Non-pigmented ciliary epithelial cell (primary cell): ENCODE measurements around the gene RGS9.
"Not testable (repeated sequence)": the region's sequence is repeated elsewhere in the genome, so short reads cannot be mapped to it uniquely, and the experiment has no call there.

Source experiments
- DNase-seq: peaks from one replicate; pipeline ENCODE4 v3.0.0-alpha.2; 2010; ENCODE audit warnings: low read depth

The RGS9 gene

GRCh38 chr17:65137021-65137939 lies at the start of gene RGS9:
TSS of gene RGS9 (plus strand) at chr17:65137370. CDS start at chr17:65137541, 171 bp downstream.
- DNase-seq: no peak

- no peak for DNase-seq
Measured at GRCh38 chr17:65088621-65089360, 48.4 kb upstream of the RGS9 start.

- DNase-seq: no peak
Measured at GRCh38 chr17:65092262-65092661, 44.9 kb upstream of the RGS9 start.

- DNase-seq: not testable (repeated sequence)
Measured at GRCh38 chr17:65092721-65093356, 44.3 kb upstream of the RGS9 start.

GRCh38 chr17:65093930-65094329 lies 43.2 kb upstream of the RGS9 start:
- no peak for DNase-seq

GRCh38 chr17:65095465-65095864 lies 41.7 kb upstream of the RGS9 start:
- DNase-seq: no peak

- not testable (repeated sequence) for DNase-seq
Measured at GRCh38 chr17:65096382-65096781, 40.8 kb upstream of the RGS9 start.

- no peak for DNase-seq
Measured at GRCh38 chr17:65097110-65097509, 40.1 kb upstream of the RGS9 start.

- DNase-seq: no peak
Measured at GRCh38 chr17:65099475-65099874, 37.7 kb upstream of the RGS9 start.

- DNase-seq: peak; percentile 50
Measured at GRCh38 chr17:65099941-65100315, 37.2 kb upstream of the RGS9 start.

- DNase-seq: no peak
Measured at GRCh38 chr17:65100316-65101140, 36.6 kb upstream of the RGS9 start.

GRCh38 chr17:65101371-65101770 lies 35.8 kb upstream of the RGS9 start:
- DNase-seq: no peak

GRCh38 chr17:65102235-65102634 lies 34.9 kb upstream of the RGS9 start:
- no peak for DNase-seq

- DNase-seq: no peak
Measured at GRCh38 chr17:65102788-65103187, 34.4 kb upstream of the RGS9 start.

GRCh38 chr17:65103431-65103830 lies 33.7 kb upstream of the RGS9 start:
- no peak for DNase-seq

- DNase-seq: no peak
Measured at GRCh38 chr17:65103896-65104295, 33.3 kb upstream of the RGS9 start.

GRCh38 chr17:65104541-65104940 lies 32.6 kb upstream of the RGS9 start:
- no peak for DNase-seq

- DNase-seq: no peak
Measured at GRCh38 chr17:65104973-65105372, 32.2 kb upstream of the RGS9 start.

GRCh38 chr17:65108152-65108551 lies 29.0 kb upstream of the RGS9 start:
- no peak for DNase-seq

GRCh38 chr17:65109543-65109942 lies 27.6 kb upstream of the RGS9 start:
- no peak for DNase-seq

GRCh38 chr17:65109990-65110680 lies 27.0 kb upstream of the RGS9 start:
- no peak for DNase-seq
